SW480 (cell line): ENCODE measurements around the gene ERAS.
A peak's percentile ranks its signal among the peaks of the same experiment; 100 is the strongest.

Experiments
- DNase-seq: peaks from one replicate; pipeline ENCODE4 v3.0.0-alpha.2; 2016; ENCODE audit warnings: low spot score

ERAS gene

GRCh38 chrX:48826135-48826875, at the start of gene ERAS:
Gene ERAS, plus strand, starts transcription at chrX:48826513. Its CDS starts 2,611 bp downstream, at chrX:48829124.
- no peak for DNase-seq

DNA sequence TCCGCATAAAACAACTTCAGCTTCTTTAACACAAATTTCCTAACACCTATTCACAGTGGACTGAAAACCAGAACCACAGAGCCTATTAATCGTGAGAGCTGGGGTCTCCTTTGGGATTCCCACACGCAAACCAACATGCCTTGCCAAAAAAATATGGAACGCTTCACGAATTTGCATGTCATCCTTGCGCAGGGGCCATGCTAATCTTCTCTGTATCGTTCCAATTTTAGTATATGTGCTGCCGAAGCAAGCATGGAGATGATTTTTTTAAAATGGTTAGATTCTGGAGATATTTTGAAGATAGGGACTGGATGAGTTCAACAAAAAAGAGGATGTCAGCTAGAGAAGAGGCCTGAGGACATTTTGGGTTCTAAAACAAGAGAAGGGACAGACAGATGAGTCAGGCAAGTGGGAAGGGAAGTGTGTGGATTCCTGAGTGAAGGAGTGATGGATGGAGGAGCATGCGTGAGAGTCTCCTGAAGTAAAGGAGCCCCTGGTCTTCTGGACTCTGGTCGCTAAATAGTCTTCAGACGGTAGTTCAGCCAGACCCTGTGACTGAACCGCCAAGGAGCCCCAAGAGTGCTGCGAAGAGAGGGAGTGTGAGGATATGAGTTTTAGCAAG, 49.4 kb upstream of the ERAS start:
- no peak for DNase-seq

- no peak for DNase-seq
These were observed 46.9 kb upstream of the ERAS start for GRCh38 chrX:48779399-48779798.

GRCh38 chrX:48781705-48782104, 44.6 kb upstream of the ERAS start:
- DNase-seq, result no peak

GRCh38 chrX:48782216-48782615, 44.1 kb upstream of the ERAS start:
- no peak for DNase-seq

- DNase-seq, result no peak
These were observed 43.5 kb upstream of the ERAS start for GRCh38 chrX:48782795-48783194.

DNA sequence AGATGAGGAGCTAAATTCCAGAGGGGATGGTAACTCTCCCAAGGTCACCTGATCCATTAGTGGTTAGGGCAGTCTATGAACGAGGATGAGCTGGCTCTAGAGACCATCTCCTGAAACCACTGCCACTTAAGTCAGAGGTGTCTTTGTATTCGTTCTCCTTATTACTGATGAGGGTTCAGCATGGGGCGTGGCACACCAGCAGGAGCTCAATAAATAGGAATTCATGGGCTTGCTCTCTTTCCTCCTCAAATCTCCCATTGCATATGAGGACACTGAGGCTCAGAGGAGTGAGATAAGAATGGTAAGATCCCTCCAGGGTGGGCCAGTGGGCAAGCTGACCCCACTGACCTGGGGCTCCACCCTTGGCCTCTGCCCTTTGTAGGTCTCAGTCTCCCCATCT, 41.6 kb upstream of the ERAS start:
- DNase-seq, result peak; percentile 10

DNA sequence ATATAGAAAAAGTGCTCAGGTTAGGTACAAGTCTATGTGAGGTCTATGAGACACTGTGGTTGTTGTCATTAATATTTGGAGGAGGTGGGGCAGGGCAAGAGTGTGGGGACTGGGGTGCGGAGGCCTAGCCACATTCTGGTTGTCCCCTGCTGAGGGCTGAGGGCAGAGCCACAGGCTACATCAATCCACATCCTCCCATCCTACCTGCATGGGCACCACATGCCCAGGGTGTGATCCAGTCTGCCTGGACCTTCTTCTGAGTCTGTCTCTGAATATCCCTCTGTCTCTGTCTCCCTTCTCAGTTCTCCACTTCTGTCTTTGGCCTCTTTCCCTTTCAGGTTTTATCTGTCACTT, 41.1 kb upstream of the ERAS start:
- no peak for DNase-seq

GRCh38 chrX:48785540-48786214, 40.6 kb upstream of the ERAS start:
- DNase-seq, result no peak

- no peak for DNase-seq
These were observed 39.9 kb upstream of the ERAS start, which contains the start of gene GATA1 for GRCh38 chrX:48786341-48786800. Gene GATA1, plus strand, starts transcription at chrX:48786590. Its CDS starts 4,520 bp downstream, at chrX:48791110.

- DNase-seq, result no peak
These were observed 39.3 kb upstream of the ERAS start for GRCh38 chrX:48786825-48787504.

- no peak for DNase-seq
These were observed 38.5 kb upstream of the ERAS start for GRCh38 chrX:48787505-48788443.

GRCh38 chrX:48789366-48790220, 36.7 kb upstream of the ERAS start:
- DNase-seq, result no peak

- DNase-seq, result no peak
These were observed 35.8 kb upstream of the ERAS start for GRCh38 chrX:48790477-48790876.

- no peak for DNase-seq
These were observed 35.1 kb upstream of the ERAS start for GRCh38 chrX:48791063-48791820.

DNA sequence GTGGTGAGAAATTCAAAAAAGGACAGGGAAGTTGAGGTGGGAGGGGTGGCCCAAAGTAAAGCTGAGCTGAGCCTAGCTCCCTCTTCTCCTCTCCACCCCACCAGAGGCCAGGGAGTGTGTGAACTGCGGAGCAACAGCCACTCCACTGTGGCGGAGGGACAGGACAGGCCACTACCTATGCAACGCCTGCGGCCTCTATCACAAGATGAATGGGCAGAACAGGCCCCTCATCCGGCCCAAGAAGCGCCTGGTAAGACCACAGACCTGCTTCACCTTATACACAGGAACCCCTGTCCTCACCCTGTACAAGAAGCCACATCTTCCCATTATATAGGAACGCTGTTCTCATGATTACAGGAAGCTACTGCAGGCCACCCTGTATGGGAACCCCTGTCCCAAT, 34.1 kb upstream of the ERAS start:
- DNase-seq, result no peak

DNA sequence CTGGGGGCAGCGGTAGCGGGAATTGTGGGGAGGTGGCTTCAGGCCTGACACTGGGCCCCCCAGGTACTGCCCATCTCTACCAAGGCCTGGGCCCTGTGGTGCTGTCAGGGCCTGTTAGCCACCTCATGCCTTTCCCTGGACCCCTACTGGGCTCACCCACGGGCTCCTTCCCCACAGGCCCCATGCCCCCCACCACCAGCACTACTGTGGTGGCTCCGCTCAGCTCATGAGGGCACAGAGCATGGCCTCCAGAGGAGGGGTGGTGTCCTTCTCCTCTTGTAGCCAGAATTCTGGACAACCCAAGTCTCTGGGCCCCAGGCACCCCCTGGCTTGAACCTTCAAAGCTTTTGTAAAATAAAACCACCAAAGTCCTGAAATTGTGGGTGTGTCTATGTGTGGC, 32.4 kb upstream of the ERAS start:
- no peak for DNase-seq

- DNase-seq, result no peak
These were observed 31.9 kb upstream of the ERAS start for GRCh38 chrX:48794340-48794910.

GRCh38 chrX:48794911-48795515, 31.3 kb upstream of the ERAS start:
- DNase-seq, result peak; percentile 21
